ENCODE results near the gene B2M. TPM values are rescaled to one million over a fixed set of nuclear protein-coding genes. Genes with fewer than 3 reads are reported as not detected.
"Not testable (repeated sequence)": the region's sequence is repeated elsewhere in the genome, so short reads cannot be mapped to it uniquely, and the experiment has no call there.

B2M gene
- polyA plus RNA-seq, 2 donors: 499 to 1,202 TPM

- WGBS, 2 donors: 73 to 82% methylated on average over 4 of the region's 4 CpGs
- Histone ChIP-seq H3K4me3 (ENCODE audit: low read depth in 1 of 2, low read length in 2 of 2) (no peak overlapping the region), H3K27ac (ENCODE audit: low read depth in 2 of 2, low read length in 1 of 2) (no peak overlapping the region), H3K4me1 (ENCODE audit: control insufficient read depth in 2 of 2, insufficient read depth in 2 of 2, low read length in 1 of 2) (no peaks in the 10 kb centered on the region), H3K27me3 (ENCODE audit: control insufficient read depth in 1 of 2, insufficient read depth in 2 of 2, low read length in 2 of 2) (no peaks in the 10 kb centered on the region), H3K9me3 (ENCODE audit: control insufficient read depth in 2 of 2, insufficient read depth in 1 of 2, low read depth in 1 of 2, low read length in 1 of 2) (no peaks in the 10 kb centered on the region), H3K36me3 (ENCODE audit: control insufficient read depth in 2 of 2, insufficient read depth in 2 of 2, low read length in 1 of 2) (peaks cover 11 to 15% of the 10 kb centered on the region in 2 donors)
Measured at GRCh38 chr15:44720460-44721176, 9.3 kb downstream of the B2M start.

GRCh38 chr15:44722011-44722410 is 10.7 kb downstream of the B2M start:
- 77 to 82% methylated on average over 2 of the region's 2 CpGs for WGBS, 2 donors
- H3K4me3 ChIP-seq (ENCODE audit: low read depth in 1 of 2, low read length in 2 of 2): no peak overlapping the region

GRCh38 chr15:44726136-44726535 is 14.8 kb downstream of the B2M start:
- Histone ChIP-seq H3K27ac (ENCODE audit: low read depth in 2 of 2, low read length in 1 of 2) (peak overlapping the region; percentile 93 to 99), H3K4me1 (ENCODE audit: control insufficient read depth in 2 of 2, insufficient read depth in 2 of 2, low read length in 1 of 2) (no peaks in the 10 kb centered on the region), H3K27me3 (ENCODE audit: control insufficient read depth in 1 of 2, insufficient read depth in 2 of 2, low read length in 2 of 2) (no peaks in the 10 kb centered on the region), H3K36me3 (ENCODE audit: control insufficient read depth in 2 of 2, insufficient read depth in 2 of 2, low read length in 1 of 2) (no peaks in the 10 kb centered on the region), H3K4me3 (ENCODE audit: low read depth in 1 of 2, low read length in 2 of 2) (no peak overlapping the region), H3K9me3 (ENCODE audit: control insufficient read depth in 2 of 2, insufficient read depth in 1 of 2, low read depth in 1 of 2, low read length in 1 of 2) (no peaks in the 10 kb centered on the region)
- WGBS, 2 donors: 42 to 49% methylated on average over 7 of the region's 7 CpGs

More at GRCh38 chr15:44722011-44722410, 10.7 kb downstream of the B2M start:
- Histone ChIP-seq H3K27ac (ENCODE audit: low read depth in 2 of 2, low read length in 1 of 2) (no peak overlapping the region), H3K27me3 (ENCODE audit: control insufficient read depth in 1 of 2, insufficient read depth in 2 of 2, low read length in 2 of 2) (no peaks in the 10 kb centered on the region), H3K36me3 (ENCODE audit: control insufficient read depth in 2 of 2, insufficient read depth in 2 of 2, low read length in 1 of 2) (peaks cover under 1 to 4% of the 10 kb centered on the region in 2 donors), H3K9me3 (ENCODE audit: control insufficient read depth in 2 of 2, insufficient read depth in 1 of 2, low read depth in 1 of 2, low read length in 1 of 2) (no peaks in the 10 kb centered on the region), H3K4me1 (ENCODE audit: control insufficient read depth in 2 of 2, insufficient read depth in 2 of 2, low read length in 1 of 2) (no peaks in the 10 kb centered on the region)

GRCh38 chr15:44726568-44727484 is 15.5 kb downstream of the B2M start:
- no peaks in the 10 kb centered on the region for H3K9me3 ChIP-seq (ENCODE audit: control insufficient read depth in 2 of 2, insufficient read depth in 1 of 2, low read depth in 1 of 2, low read length in 1 of 2)
- H3K4me3 ChIP-seq (ENCODE audit: low read depth in 1 of 2, low read length in 2 of 2): no peak overlapping the region
- no peaks in the 10 kb centered on the region for H3K36me3 ChIP-seq (ENCODE audit: control insufficient read depth in 2 of 2, insufficient read depth in 2 of 2, low read length in 1 of 2)
- H3K4me1 ChIP-seq (ENCODE audit: control insufficient read depth in 2 of 2, insufficient read depth in 2 of 2, low read length in 1 of 2): no peaks in the 10 kb centered on the region
- H3K27me3 ChIP-seq (ENCODE audit: control insufficient read depth in 1 of 2, insufficient read depth in 2 of 2, low read length in 2 of 2): no peaks in the 10 kb centered on the region
- WGBS, 2 donors: 24 to 25% methylated on average over 5 of the region's 5 CpGs
- H3K27ac ChIP-seq (ENCODE audit: low read depth in 2 of 2, low read length in 1 of 2): peak overlapping the region; percentile 93 to 99

- Histone ChIP-seq H3K4me3 (ENCODE audit: low read depth in 1 of 2, low read length in 2 of 2) (no peak overlapping the region), H3K36me3 (ENCODE audit: control insufficient read depth in 2 of 2, insufficient read depth in 2 of 2, low read length in 1 of 2) (no peaks in the 10 kb centered on the region), H3K27me3 (ENCODE audit: control insufficient read depth in 1 of 2, insufficient read depth in 2 of 2, low read length in 2 of 2) (no peaks in the 10 kb centered on the region), H3K9me3 (ENCODE audit: control insufficient read depth in 2 of 2, insufficient read depth in 1 of 2, low read depth in 1 of 2, low read length in 1 of 2) (no peaks in the 10 kb centered on the region), H3K27ac (ENCODE audit: low read depth in 2 of 2, low read length in 1 of 2) (peak overlapping the region; percentile 93 to 99), H3K4me1 (ENCODE audit: control insufficient read depth in 2 of 2, insufficient read depth in 2 of 2, low read length in 1 of 2) (no peaks in the 10 kb centered on the region)
- WGBS, 2 donors: 69% methylated on average over 6 of the region's 6 CpGs
Measured at GRCh38 chr15:44727485-44728231, 16.3 kb downstream of the B2M start.

GRCh38 chr15:44728232-44728575 is 16.9 kb downstream of the B2M start:
- not testable (repeated sequence) for H3K27me3 ChIP-seq (ENCODE audit: control insufficient read depth in 1 of 2, insufficient read depth in 2 of 2, low read length in 2 of 2); H3K36me3 ChIP-seq (ENCODE audit: control insufficient read depth in 2 of 2, insufficient read depth in 2 of 2, low read length in 1 of 2); H3K4me1 ChIP-seq (ENCODE audit: control insufficient read depth in 2 of 2, insufficient read depth in 2 of 2, low read length in 1 of 2); H3K9me3 ChIP-seq (ENCODE audit: control insufficient read depth in 2 of 2, insufficient read depth in 1 of 2, low read depth in 1 of 2, low read length in 1 of 2)
- peak overlapping the region; percentile 20 to 78 for H3K4me3 ChIP-seq (ENCODE audit: low read depth in 1 of 2, low read length in 2 of 2)
- peak overlapping the region; percentile 98 to 99 for H3K27ac ChIP-seq (ENCODE audit: low read depth in 2 of 2, low read length in 1 of 2)
- 54 to 58% methylated on average over 5 of the region's 5 CpGs for WGBS, 2 donors

- 0% methylated on average over 33 to 36 of the region's 36 CpGs for WGBS, 2 donors
- Histone ChIP-seq H3K36me3 (ENCODE audit: control insufficient read depth in 2 of 2, insufficient read depth in 2 of 2, low read length in 1 of 2) (no peaks in the 10 kb centered on the region), H3K27me3 (ENCODE audit: control insufficient read depth in 1 of 2, insufficient read depth in 2 of 2, low read length in 2 of 2) (no peaks in the 10 kb centered on the region), H3K9me3 (ENCODE audit: control insufficient read depth in 2 of 2, insufficient read depth in 1 of 2, low read depth in 1 of 2, low read length in 1 of 2) (no peaks in the 10 kb centered on the region), H3K27ac (ENCODE audit: low read depth in 2 of 2, low read length in 1 of 2) (peak overlapping the region; percentile 98 to 99), H3K4me3 (ENCODE audit: low read depth in 1 of 2, low read length in 2 of 2) (peak overlapping the region; percentile 73 to 78), H3K4me1 (ENCODE audit: control insufficient read depth in 2 of 2, insufficient read depth in 2 of 2, low read length in 1 of 2) (no peaks in the 10 kb centered on the region)
Measured at GRCh38 chr15:44728576-44729407, 17.5 kb downstream of the B2M start.

GRCh38 chr15:44729408-44730127 is 18.3 kb downstream of the B2M start:
- H3K4me1 ChIP-seq (ENCODE audit: control insufficient read depth in 2 of 2, insufficient read depth in 2 of 2, low read length in 1 of 2): no peaks in the 10 kb centered on the region
- WGBS, 2 donors: 3% methylated on average over 21 of the region's 21 CpGs
- H3K4me3 ChIP-seq (ENCODE audit: low read depth in 1 of 2, low read length in 2 of 2): peak overlapping the region; percentile 73 to 78
- H3K27me3 ChIP-seq (ENCODE audit: control insufficient read depth in 1 of 2, insufficient read depth in 2 of 2, low read length in 2 of 2): no peaks in the 10 kb centered on the region
- no peaks in the 10 kb centered on the region for H3K9me3 ChIP-seq (ENCODE audit: control insufficient read depth in 2 of 2, insufficient read depth in 1 of 2, low read depth in 1 of 2, low read length in 1 of 2)
- peak overlapping the region; percentile 98 to 99 for H3K27ac ChIP-seq (ENCODE audit: low read depth in 2 of 2, low read length in 1 of 2)
- H3K36me3 ChIP-seq (ENCODE audit: control insufficient read depth in 2 of 2, insufficient read depth in 2 of 2, low read length in 1 of 2): no peaks in the 10 kb centered on the region
